Measurements from ENCODE around the gene ABI2.

DNA sequence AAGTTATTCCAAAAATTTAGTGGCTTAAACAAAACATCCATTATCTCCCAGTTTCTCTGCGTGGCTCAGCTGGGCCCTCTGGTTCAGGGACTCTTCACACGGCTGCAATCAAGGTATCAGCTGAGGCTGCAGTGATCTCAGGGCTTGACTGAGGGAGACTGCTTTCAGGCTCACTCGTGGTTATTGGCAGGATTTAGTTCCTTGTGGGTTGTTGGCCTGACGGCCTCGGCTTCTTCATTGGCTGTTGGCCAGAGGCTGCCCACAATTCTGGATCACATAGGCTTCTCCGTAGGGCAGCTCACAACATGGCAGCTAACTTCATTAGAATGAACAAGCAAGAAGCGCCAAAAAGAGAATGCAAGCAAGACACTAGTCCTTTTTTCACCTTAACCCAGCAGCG, 90.1 kb downstream of the ABI2 start:
- TF ChIP-seq, protein P1, sequence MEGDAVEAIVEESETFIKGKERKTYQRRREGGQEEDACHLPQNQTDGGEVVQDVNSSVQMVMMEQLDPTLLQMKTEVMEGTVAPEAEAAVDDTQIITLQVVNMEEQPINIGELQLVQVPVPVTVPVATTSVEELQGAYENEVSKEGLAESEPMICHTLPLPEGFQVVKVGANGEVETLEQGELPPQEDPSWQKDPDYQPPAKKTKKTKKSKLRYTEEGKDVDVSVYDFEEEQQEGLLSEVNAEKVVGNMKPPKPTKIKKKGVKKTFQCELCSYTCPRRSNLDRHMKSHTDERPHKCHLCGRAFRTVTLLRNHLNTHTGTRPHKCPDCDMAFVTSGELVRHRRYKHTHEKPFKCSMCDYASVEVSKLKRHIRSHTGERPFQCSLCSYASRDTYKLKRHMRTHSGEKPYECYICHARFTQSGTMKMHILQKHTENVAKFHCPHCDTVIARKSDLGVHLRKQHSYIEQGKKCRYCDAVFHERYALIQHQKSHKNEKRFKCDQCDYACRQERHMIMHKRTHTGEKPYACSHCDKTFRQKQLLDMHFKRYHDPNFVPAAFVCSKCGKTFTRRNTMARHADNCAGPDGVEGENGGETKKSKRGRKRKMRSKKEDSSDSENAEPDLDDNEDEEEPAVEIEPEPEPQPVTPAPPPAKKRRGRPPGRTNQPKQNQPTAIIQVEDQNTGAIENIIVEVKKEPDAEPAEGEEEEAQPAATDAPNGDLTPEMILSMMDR (IDR thresholded peaks at IDR 0.05): no peak
- no peak for TF ChIP-seq EP300 (IDR thresholded peaks at IDR 0.05; ENCODE audit: low read depth)

Data from transverse colon (tissue), 3 donors.